Osteoblast (primary cell): ENCODE data around the gene DLL4. TPM values are rescaled to one million over a fixed set of nuclear protein-coding genes. Genes with fewer than 3 reads are reported as not detected.
A peak's percentile ranks its signal among the peaks of the same experiment; 100 is the strongest.

Experiments used
- DNase-seq: peaks from one replicate; pipeline ENCODE4 v3.0.0; 2011; ENCODE audit warnings: low spot score, mixed read lengths; ENCODE audit not compliant: insufficient read length; ENCODE audit errors: missing footprints
- H2AFZ ChIP-seq: 2 replicates; pipeline ENCODE4 v1.6.0; 2011; ENCODE audit warnings: mild to moderate bottlenecking, low read length
- H3K27ac ChIP-seq: 2 replicates; pipeline ENCODE4 v1.5.1; 2011; ENCODE audit warnings: mild to moderate bottlenecking, low read depth, low read length, moderate library complexity
- H3K27me3 ChIP-seq: 2 replicates; pipeline ENCODE4 v1.6.0; 2012; ENCODE audit warnings: mild to moderate bottlenecking, control low read depth, inconsistent platforms, low read length, moderate library complexity; ENCODE audit not compliant: insufficient read depth
- H3K36me3 ChIP-seq: 2 replicates; pipeline ENCODE4 v1.5.1; 2011; ENCODE audit warnings: mild to moderate bottlenecking, low read length, control low read depth, moderate library complexity; ENCODE audit not compliant: insufficient read depth
- H3K4me1 ChIP-seq: 2 replicates; pipeline ENCODE4 v1.5.1; 2011; ENCODE audit warnings: mild to moderate bottlenecking, low read length, control low read depth, moderate library complexity; ENCODE audit not compliant: insufficient read depth
- H3K4me2 ChIP-seq: 2 replicates; pipeline ENCODE4 v1.6.0; 2011; ENCODE audit warnings: mild to moderate bottlenecking, low read length; ENCODE audit not compliant: insufficient read depth
- H3K4me3 ChIP-seq: fragments of 200-600 bp; sonication (generic); 3 replicates; pipeline ENCODE4 v1.5.1; 2012; ENCODE audit warnings: mild to moderate bottlenecking, low read length, inconsistent platforms; ENCODE audit not compliant: insufficient read depth
- H3K79me2 ChIP-seq: 2 replicates; pipeline ENCODE4 v1.6.0; 2012; ENCODE audit warnings: mild to moderate bottlenecking, low read length, control low read depth, inconsistent platforms; ENCODE audit not compliant: insufficient read depth
- H3K9me3 ChIP-seq: 2 replicates; pipeline ENCODE4 v1.5.1; 2011; ENCODE audit warnings: low read depth, low read length, control low read depth
- H4K20me1 ChIP-seq: 2 replicates; pipeline ENCODE4 v1.6.0; 2012; ENCODE audit warnings: mild to moderate bottlenecking, low read length, control low read depth; ENCODE audit not compliant: insufficient read depth
- total RNA-seq: library from RNA; depleted of rRNA; stranded (reverse); fragments of >200 nt; gene quantifications from 2 replicates; pipeline ENCODE4 v1.2.3, GENCODE V29; 2012
- TF ChIP-seq, protein P1 (sequence below): IDR thresholded peaks from 2 replicates; pipeline ENCODE4 v1.5.1; 2011; ENCODE audit warnings: mild to moderate bottlenecking, low read depth, low read length, moderate library complexity; ENCODE audit errors: extremely low read depth

Gene DLL4
- total RNA-seq, 1 donor: not detected

DNA sequence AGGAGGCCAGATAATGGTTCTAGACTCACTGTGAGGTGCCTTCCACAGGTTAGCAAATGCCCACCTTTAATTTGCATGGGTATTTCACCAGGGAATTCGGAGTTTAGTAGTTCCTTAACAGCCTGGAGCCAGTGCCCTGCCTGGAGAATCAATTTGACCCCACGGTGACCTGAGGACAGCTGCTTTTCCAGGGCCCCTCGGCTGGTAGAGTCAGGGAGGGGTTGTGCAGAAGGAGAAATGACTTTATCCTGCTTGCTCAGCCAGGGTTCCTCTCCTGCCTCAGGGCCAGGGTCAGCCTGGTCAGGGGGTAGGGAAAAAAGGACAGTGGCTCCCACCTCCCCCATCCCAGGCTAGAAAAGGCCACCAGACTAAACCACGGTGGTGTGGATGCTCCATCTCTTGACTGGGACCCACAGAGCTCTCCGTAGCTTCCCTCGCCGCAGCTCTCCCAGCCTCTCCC, 12.0 kb downstream of the DLL4 start:
- H2AFZ ChIP-seq: peak overlapping the region; percentile 89
- H3K79me2 ChIP-seq: no peaks in the 10 kb centered on the region
- H3K4me1 ChIP-seq: peaks cover 22% of the 10 kb centered on the region
- TF ChIP-seq, protein P1, sequence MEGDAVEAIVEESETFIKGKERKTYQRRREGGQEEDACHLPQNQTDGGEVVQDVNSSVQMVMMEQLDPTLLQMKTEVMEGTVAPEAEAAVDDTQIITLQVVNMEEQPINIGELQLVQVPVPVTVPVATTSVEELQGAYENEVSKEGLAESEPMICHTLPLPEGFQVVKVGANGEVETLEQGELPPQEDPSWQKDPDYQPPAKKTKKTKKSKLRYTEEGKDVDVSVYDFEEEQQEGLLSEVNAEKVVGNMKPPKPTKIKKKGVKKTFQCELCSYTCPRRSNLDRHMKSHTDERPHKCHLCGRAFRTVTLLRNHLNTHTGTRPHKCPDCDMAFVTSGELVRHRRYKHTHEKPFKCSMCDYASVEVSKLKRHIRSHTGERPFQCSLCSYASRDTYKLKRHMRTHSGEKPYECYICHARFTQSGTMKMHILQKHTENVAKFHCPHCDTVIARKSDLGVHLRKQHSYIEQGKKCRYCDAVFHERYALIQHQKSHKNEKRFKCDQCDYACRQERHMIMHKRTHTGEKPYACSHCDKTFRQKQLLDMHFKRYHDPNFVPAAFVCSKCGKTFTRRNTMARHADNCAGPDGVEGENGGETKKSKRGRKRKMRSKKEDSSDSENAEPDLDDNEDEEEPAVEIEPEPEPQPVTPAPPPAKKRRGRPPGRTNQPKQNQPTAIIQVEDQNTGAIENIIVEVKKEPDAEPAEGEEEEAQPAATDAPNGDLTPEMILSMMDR: no peak
- H3K36me3 ChIP-seq: no peaks in the 10 kb centered on the region
- no peaks in the 10 kb centered on the region for H4K20me1 ChIP-seq
- H3K4me3 ChIP-seq: peak overlapping the region; percentile 76
- no peaks in the 10 kb centered on the region for H3K27me3 ChIP-seq
- DNase-seq: no peak
- no peaks in the 10 kb centered on the region for H3K9me3 ChIP-seq
- H3K4me2 ChIP-seq: peak overlapping the region; percentile 92
- H3K27ac ChIP-seq: peak overlapping the region; percentile 53

DNA sequence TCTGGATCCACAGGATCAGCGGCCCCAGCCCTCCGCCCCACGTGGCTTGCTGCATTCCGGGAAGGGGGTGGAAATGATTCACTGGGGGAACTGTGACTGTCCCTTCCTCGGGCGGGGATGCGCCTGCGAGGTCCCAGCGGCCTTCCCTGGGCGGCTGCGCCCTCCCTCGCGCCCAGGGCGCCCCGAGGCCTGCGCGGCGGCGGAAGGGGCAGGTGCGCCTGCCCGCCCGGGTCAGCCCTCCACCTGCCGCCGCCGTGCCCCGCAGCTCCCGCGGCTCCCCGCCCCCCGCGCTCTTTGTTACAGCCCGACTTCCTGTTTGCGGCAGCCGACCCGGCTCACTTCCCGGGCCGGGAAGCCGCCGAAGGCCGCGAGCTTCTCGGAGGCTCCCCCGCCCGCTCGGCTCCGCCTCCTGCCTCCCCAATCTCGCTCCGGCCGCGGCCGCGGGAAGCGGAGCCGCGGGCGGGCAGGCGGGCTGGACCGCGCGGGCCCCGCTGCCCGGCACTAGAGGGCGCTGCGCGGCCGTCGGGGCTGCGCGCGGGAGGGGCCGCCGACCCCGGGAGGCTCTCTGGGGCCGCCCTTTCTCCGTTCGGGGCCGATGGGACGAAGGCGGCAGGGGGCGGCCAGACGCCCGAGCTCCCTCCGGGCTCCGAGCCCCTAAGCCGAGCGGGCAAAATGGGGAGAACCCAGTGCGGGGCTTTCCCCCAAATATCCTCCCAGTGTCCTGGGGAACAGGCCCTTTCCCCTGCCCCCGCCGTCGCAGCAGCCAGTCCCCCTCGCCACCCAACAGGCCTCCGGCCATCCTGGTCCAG, 12.6 kb downstream of the DLL4 start:
- TF ChIP-seq, protein P1: peak; percentile 34
- no peaks in the 10 kb centered on the region for H3K79me2 ChIP-seq
- peak overlapping the region; percentile 62 for H3K27ac ChIP-seq
- peaks cover 20% of the 10 kb centered on the region for H3K4me1 ChIP-seq
- no peaks in the 10 kb centered on the region for H3K27me3 ChIP-seq
- peak; percentile 100 for DNase-seq
- peak overlapping the region; percentile 92 for H3K4me2 ChIP-seq
- no peaks in the 10 kb centered on the region for H3K36me3 ChIP-seq
- H3K4me3 ChIP-seq: peak overlapping the region; percentile 76
- no peaks in the 10 kb centered on the region for H4K20me1 ChIP-seq
- peak overlapping the region; percentile 96 for H2AFZ ChIP-seq
- H3K9me3 ChIP-seq: no peaks in the 10 kb centered on the region

DNA sequence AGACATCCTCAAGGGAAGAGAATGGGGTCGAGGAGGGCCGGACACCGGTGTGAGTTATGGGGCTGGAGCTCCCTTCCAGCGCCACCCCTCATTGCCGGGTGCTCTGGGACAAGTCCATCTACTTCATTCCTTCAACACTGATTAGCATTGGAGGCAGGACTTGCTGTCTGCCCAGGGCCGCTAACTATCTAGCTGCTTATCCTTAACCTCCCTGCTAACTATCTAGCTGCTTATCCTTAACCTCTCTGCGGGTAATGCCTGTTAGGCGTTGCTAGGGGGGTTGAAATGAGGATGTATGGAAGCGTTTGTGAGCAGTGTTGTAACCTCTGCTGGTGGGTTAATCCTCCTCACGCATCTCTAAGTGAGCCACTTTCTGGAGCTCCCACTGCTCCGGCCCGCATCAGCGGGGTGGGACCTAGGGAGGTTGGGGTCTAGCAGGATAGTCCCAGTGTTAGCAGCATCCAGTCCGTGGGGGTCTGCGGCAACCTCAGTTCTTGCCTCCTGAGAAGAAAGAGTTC, 13.3 kb downstream of the DLL4 start:
- Histone ChIP-seq H3K4me2 (peak overlapping the region; percentile 92), H3K27me3 (no peaks in the 10 kb centered on the region), H3K27ac (peak overlapping the region; percentile 62), H2AFZ (peak overlapping the region; percentile 96), H3K4me1 (peaks cover 13% of the 10 kb centered on the region), H3K79me2 (no peaks in the 10 kb centered on the region), H3K36me3 (no peaks in the 10 kb centered on the region), H3K9me3 (no peaks in the 10 kb centered on the region), H3K4me3 (peak overlapping the region; percentile 76), H4K20me1 (no peaks in the 10 kb centered on the region)
- DNase-seq: peak; percentile 73
- TF ChIP-seq, protein P1: no peak

DNA sequence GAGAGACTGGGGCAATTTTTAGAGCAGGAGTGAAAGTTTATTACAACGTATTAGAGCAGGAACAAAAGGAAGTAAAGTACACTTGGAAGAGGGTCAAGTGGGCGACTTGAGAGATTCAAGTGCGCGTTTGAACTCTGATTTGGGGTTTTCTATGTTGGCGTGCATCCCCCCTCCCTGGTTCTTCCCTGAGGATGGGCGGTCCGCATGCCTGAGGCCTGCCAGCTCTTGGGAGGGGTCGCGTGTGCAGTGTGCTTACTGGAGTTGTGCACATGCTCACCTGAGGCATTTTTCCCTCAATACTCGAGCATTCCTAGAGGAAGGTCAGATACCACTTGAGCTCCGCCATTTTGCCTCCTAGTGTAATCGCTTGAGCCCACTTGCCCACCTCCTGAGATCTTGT, 13.7 kb downstream of the DLL4 start:
- TF ChIP-seq, protein P1: no peak
- Histone ChIP-seq H3K27ac (no peak overlapping the region), H3K9me3 (no peaks in the 10 kb centered on the region), H3K4me3 (no peak overlapping the region), H3K4me1 (peaks cover 11% of the 10 kb centered on the region), H3K4me2 (peak overlapping the region; percentile 92), H3K27me3 (no peaks in the 10 kb centered on the region), H3K79me2 (no peaks in the 10 kb centered on the region), H3K36me3 (no peaks in the 10 kb centered on the region), H2AFZ (no peak overlapping the region), H4K20me1 (no peaks in the 10 kb centered on the region)
- DNase-seq: no peak
